H9 (cell line): ENCODE results near the gene MRPL48. TPM values are rescaled to one million over a fixed set of nuclear protein-coding genes. Genes with fewer than 3 reads are reported as not detected.

Source experiments
- DNase-seq: peaks from one replicate; pipeline ENCODE4 v3.0.0-alpha.2; 2017
- H2AFZ ChIP-seq: one replicate; pipeline ENCODE4 v1.6.1; 2013; ENCODE audit warnings: mild to moderate bottlenecking, low read length, control low read depth, moderate library complexity
- H2AK5ac ChIP-seq: 2 replicates; pipeline ENCODE4 v1.6.1; 2013; ENCODE audit warnings: low read length, control low read depth, mixed read lengths; ENCODE audit not compliant: insufficient read length
- H2BK120ac ChIP-seq: one replicate; pipeline ENCODE4 v1.6.1; 2013; ENCODE audit warnings: low read depth, mild to moderate bottlenecking, low read length, control low read depth, inconsistent platforms; ENCODE audit not compliant: poor library complexity, severe bottlenecking
- H2BK12ac ChIP-seq: 2 replicates; pipeline ENCODE4 v1.6.1; 2013; ENCODE audit warnings: low read length, control low read depth, mixed read lengths, low read depth; ENCODE audit not compliant: insufficient read length
- H2BK15ac ChIP-seq: 2 replicates; pipeline ENCODE4 v1.6.1; 2013; ENCODE audit warnings: low read depth, low read length, control low read depth
- H2BK20ac ChIP-seq: one replicate; pipeline ENCODE4 v1.6.1; 2013; ENCODE audit warnings: low read depth, mild to moderate bottlenecking, low read length, control low read depth, inconsistent platforms; ENCODE audit not compliant: poor library complexity, severe bottlenecking
- H2BK5ac ChIP-seq: 2 replicates; pipeline ENCODE4 v1.6.1; 2013; ENCODE audit warnings: low read length, control low read depth, mixed read lengths; ENCODE audit not compliant: insufficient read length
- H3K14ac ChIP-seq: 2 replicates; pipeline ENCODE4 v1.6.1; 2013; ENCODE audit warnings: low read length, control low read depth; ENCODE audit not compliant: insufficient read depth
- H3K18ac ChIP-seq: 2 replicates; pipeline ENCODE4 v1.6.1; 2013; ENCODE audit warnings: low read depth, mild to moderate bottlenecking, mixed read lengths, low read length, control low read depth; ENCODE audit not compliant: insufficient read length
- H3K23ac ChIP-seq: 2 replicates; pipeline ENCODE4 v1.6.1; 2013; ENCODE audit warnings: low read length, control low read depth, mixed read lengths, low read depth; ENCODE audit not compliant: insufficient read length
- H3K23me2 ChIP-seq: 2 replicates; pipeline ENCODE4 v1.6.1; 2013; ENCODE audit warnings: low read depth, mild to moderate bottlenecking, mixed read lengths, low read length, control low read depth; ENCODE audit not compliant: insufficient read length, poor library complexity, severe bottlenecking
- H3K27ac ChIP-seq: 2 replicates; pipeline ENCODE4 v1.5.1; 2013; ENCODE audit warnings: low read length, control low read depth, mixed read lengths, low read depth; ENCODE audit not compliant: insufficient read length
- H3K27me3 ChIP-seq: 2 replicates; pipeline ENCODE4 v1.6.1; 2013; ENCODE audit warnings: low read length, control low read depth, inconsistent platforms; ENCODE audit not compliant: insufficient read depth
- H3K4ac ChIP-seq: 2 replicates; pipeline ENCODE4 v1.6.1; 2013; ENCODE audit warnings: low read depth, mild to moderate bottlenecking, control low read depth, inconsistent platforms, low read length, moderate library complexity
- H3K4me1 ChIP-seq: 2 replicates; pipeline ENCODE4 v1.6.1; 2013; ENCODE audit warnings: low read length, control low read depth, inconsistent platforms; ENCODE audit not compliant: insufficient read depth
- H3K4me2 ChIP-seq: 2 replicates; pipeline ENCODE4 v1.6.1; 2013; ENCODE audit warnings: low read length, control low read depth, mixed read lengths; ENCODE audit not compliant: insufficient read length, insufficient read depth
- H3K56ac ChIP-seq: 2 replicates; pipeline ENCODE4 v1.6.1; 2013; ENCODE audit warnings: low read depth, mild to moderate bottlenecking, mixed read lengths, low read length, control low read depth; ENCODE audit not compliant: insufficient read length
- H3K79me1 ChIP-seq: 2 replicates; pipeline ENCODE4 v1.6.1; 2013; ENCODE audit warnings: low read depth, mild to moderate bottlenecking, moderate library complexity, low read length, control low read depth, inconsistent platforms; ENCODE audit not compliant: insufficient read depth, poor library complexity, severe bottlenecking
- H3K79me2 ChIP-seq: 2 replicates; pipeline ENCODE4 v1.6.1; 2013; ENCODE audit warnings: low read length, control low read depth, inconsistent platforms; ENCODE audit not compliant: insufficient read depth
- H3K9ac ChIP-seq: 2 replicates; pipeline ENCODE4 v1.6.1; 2013; ENCODE audit warnings: low read length, control low read depth, mixed read lengths; ENCODE audit not compliant: insufficient read length; ENCODE audit errors: extremely low read depth
- H3K9me3 ChIP-seq: one replicate; pipeline ENCODE4 v1.6.1; 2013; ENCODE audit warnings: low read depth, low read length, inconsistent platforms; ENCODE audit not compliant: control insufficient read depth
- H3T11ph ChIP-seq: one replicate; pipeline ENCODE4 v1.6.1; 2013; ENCODE audit warnings: mild to moderate bottlenecking, low read length, control low read depth, inconsistent platforms
- H4K20me1 ChIP-seq: one replicate; pipeline ENCODE4 v1.6.1; 2013; ENCODE audit not compliant: control insufficient read depth, insufficient read length, insufficient read depth
- H4K5ac ChIP-seq: 2 replicates; pipeline ENCODE4 v1.6.1; 2013; ENCODE audit warnings: low read depth, mild to moderate bottlenecking, mixed read lengths, low read length, control low read depth; ENCODE audit not compliant: insufficient read length
- H4K8ac ChIP-seq: replicated peaks from 2 replicates; pipeline ENCODE4 v1.6.1; 2013; ENCODE audit warnings: low read length, control low read depth, mixed read lengths, low read depth; ENCODE audit not compliant: insufficient read length
- H4K91ac ChIP-seq: 2 replicates; pipeline ENCODE4 v1.6.1; 2013; ENCODE audit warnings: low read depth, mild to moderate bottlenecking, moderate library complexity, mixed read lengths, low read length, control low read depth; ENCODE audit not compliant: insufficient read length
- H3K27ac Mint-ChIP-seq, 3 experiments: 2 replicates in 2 of 3; 3 replicates in 1 of 3; pipeline ENCODE4 v1.8.0; 2020 to 2021; ENCODE audit warnings: mixed read lengths in 3 of 3, mild to moderate bottlenecking in 1 of 3, moderate library complexity in 1 of 3
- H3K27me3 Mint-ChIP-seq: 2 replicates; pipeline ENCODE4 v1.8.0; 2021; ENCODE audit warnings: low read depth, mild to moderate bottlenecking, moderate library complexity, mixed read lengths
- H3K36me3 Mint-ChIP-seq, 3 experiments: 2 replicates in 2 of 3; 3 replicates in 1 of 3; pipeline ENCODE4 v1.8.0; 2020 to 2021; ENCODE audit warnings: low read depth in 3 of 3, mixed read lengths in 3 of 3; ENCODE audit not compliant: insufficient read depth in 1 of 3
- H3K4me1 Mint-ChIP-seq, 2 experiments: 2 replicates each; pipeline ENCODE4 v1.8.0; 2020; ENCODE audit warnings: mixed read lengths in 2 of 2
- H3K4me3 Mint-ChIP-seq, 2 experiments: 2 replicates in 1 of 2; 3 replicates in 1 of 2; pipeline ENCODE4 v1.8.0; 2020 to 2021; ENCODE audit warnings: mild to moderate bottlenecking in 2 of 2, mixed read lengths in 2 of 2, moderate library complexity in 1 of 2
- H3K9me3 Mint-ChIP-seq, 2 experiments: 2 replicates in 1 of 2; 3 replicates in 1 of 2; pipeline ENCODE4 v1.8.0; 2020; ENCODE audit warnings: mild to moderate bottlenecking in 2 of 2, mixed read lengths in 2 of 2, moderate library complexity in 1 of 2
- CTCF ChIP-seq: fragments of 200-600 bp; sonication (generic); conservative IDR thresholded peaks from 3 replicates; pipeline ENCODE4 v1.8.0; 2021; ENCODE audit warnings: antibody characterized with exemption, mild to moderate bottlenecking
- WGBS: extraction: QIAGEN DNeasy Blood & Tissue Kit; methylation state at CpG from one replicate; pipeline ENCODE4 v1.1.7; 2013; ENCODE audit warnings: missing lambda C conversion rate, low lambda C conversion rate, mixed read lengths; ENCODE audit not compliant: insufficient read length; ENCODE audit errors: extremely low coverage; 5-methylcytosine and 5-hydroxymethylcytosine counted together
- total RNA-seq: library from RNA; stranded (reverse); gene quantifications from 2 replicates; pipeline ENCODE4 v1.2.1, GENCODE V29; 2021

The MRPL48 gene
- total RNA-seq, 1 experiment from 2014 or later: 36.4 TPM

- H2BK12ac ChIP-seq: no peak overlapping the region
- H3T11ph ChIP-seq: no peak overlapping the region
- WGBS: no CpG with 5 or more reads among the region's 8 CpGs
- no peak overlapping the region for H2AFZ ChIP-seq
- no peak overlapping the region for H3K4ac ChIP-seq
- no peaks in the 10 kb centered on the region for H3K27me3 ChIP-seq
- H2BK20ac ChIP-seq: no peak overlapping the region
- H4K8ac ChIP-seq: no peak overlapping the region
- no peak overlapping the region for H4K91ac ChIP-seq
- no peak overlapping the region for H2BK5ac ChIP-seq
- H3K14ac ChIP-seq: no peak overlapping the region
- no peaks in the 10 kb centered on the region; the same call in 1 of the 2 replicates for H3K4me1 ChIP-seq
- H4K5ac ChIP-seq: no peak overlapping the region
- no peak overlapping the region for H3K27ac Mint-ChIP-seq
- H3K9ac ChIP-seq: no peak overlapping the region
- no peaks in the 10 kb centered on the region for H3K9me3 ChIP-seq
- no peak overlapping the region for H3K4me3 Mint-ChIP-seq
- H3K9me3 Mint-ChIP-seq: peaks cover 5 to 12% of the 10 kb centered on the region in 2 experiments
- H2AK5ac ChIP-seq: no peak overlapping the region
- H3K27me3 Mint-ChIP-seq: no peaks in the 10 kb centered on the region; the same call in 1 of the 2 replicates
- H3K4me1 Mint-ChIP-seq: peaks cover 21 to 25% of the 10 kb centered on the region in 2 experiments
- H4K20me1 ChIP-seq: no peaks in the 10 kb centered on the region
- no peak overlapping the region for H3K23ac ChIP-seq
- H3K79me2 ChIP-seq: no peaks in the 10 kb centered on the region
- no peak overlapping the region for H3K56ac ChIP-seq
- H2BK15ac ChIP-seq: no peak overlapping the region
- no peaks in the 10 kb centered on the region for H3K79me1 ChIP-seq
- no peak overlapping the region for H2BK120ac ChIP-seq
- no peaks in the 10 kb centered on the region for H3K23me2 ChIP-seq
- peaks cover 5 to 13% (median 9%) of the 10 kb centered on the region in 3 experiments for H3K36me3 Mint-ChIP-seq
- H3K27ac ChIP-seq: no peak overlapping the region
- no peak overlapping the region for H3K4me2 ChIP-seq
- no peak for DNase-seq
- TF ChIP-seq CTCF: no peak
- H3K18ac ChIP-seq: no peak overlapping the region
These were observed 27.1 kb downstream of the MRPL48 start for GRCh38 chr11:73814812-73815211.
